ENCODE results near the gene NEUROG3. TPM values are rescaled to one million over a fixed set of nuclear protein-coding genes. Genes with fewer than 3 reads are reported as not detected.
A peak's percentile ranks its signal among the peaks of the same experiment; 100 is the strongest.

The NEUROG3 gene
- total RNA-seq (2021; fragmentation: NEBNext Ultra II Directional; extraction: Animal tissue kit (Norgen Biotek cat#: 25700)) (0.31 TPM in 1 of 2 replicates, not detected in the other), polyA plus RNA-seq (2011; rRNA removed) (0.45 and 0.55 TPM in 2 replicates), polyA minus RNA-seq (2011; rRNA and poly(A)+ RNA removed) (0.24 TPM in 1 of 2 replicates, not detected in the other)
- 0.19 TPM for polyA plus RNA-seq (2011; cell fraction: cytosol; rRNA removed)
- polyA plus RNA-seq (2011; cell fraction: nucleus; rRNA removed) = 0.26 TPM
- polyA plus RNA-seq (2012, experiment 1 of 2) = 0.21 to 0.25 TPM in 2 of 4 replicates, not detected in the others
- 0.38 TPM for polyA plus RNA-seq (2012, experiment 2 of 2)
- polyA plus RNA-seq (2013, experiment 1 of 2) = 0.10 TPM
- 0.26 TPM for polyA plus RNA-seq (2013, experiment 2 of 2)
- polyA minus RNA-seq (2011; cell fraction: cytosol; rRNA and poly(A)+ RNA removed) = not detected
- not detected for polyA minus RNA-seq (2011; cell fraction: nucleus; rRNA and poly(A)+ RNA removed)
- long read RNA-seq, experiment 1 = 0 reads
- long read RNA-seq, experiment 2 = 0 reads

- no peak within 1 kb of the TSS for H4K5ac ChIP-seq (ENCODE audit: insufficient read length, low read depth, low read length)
- ChIA-PET CTCF (ENCODE audit: partially characterized antibody) (interaction anchor here (0.6 to 47.4 kb wide), 9 partner anchors 11 to 552 kb away, joined by 3 to 578 read pairs (median 4); no protein-coding TSS in a partner anchor), POLR2A (ENCODE audit: partially characterized antibody) (interaction anchor here (1.0 to 1.3 kb wide), 2 partner anchors 57 to 62 kb away, joined by 3 to 6 read pairs; no protein-coding TSS in a partner anchor)
- no peaks in the 10 kb centered on the region for H3K36me3 ChIP-seq (ENCODE audit: control insufficient read depth in 2 of 4, insufficient read depth in 4 of 4, low read length in 3 of 4)
- DNase-seq (ENCODE audit: low read depth in 1 of 2, low spot score in 2 of 2) = peak in 1 of 2 experiments; percentile 79
- no peak within 1 kb of the TSS for H3K9ac ChIP-seq (replicated peaks in 1 of 4; ENCODE audit: extremely low read depth in 1 of 4, low read depth in 3 of 4, low read length in 3 of 4)
- no peak within 1 kb of the TSS for H2BK120ac ChIP-seq (replicated peaks; ENCODE audit: low read depth, low read length)
- no peak within 1 kb of the TSS for H3K27ac ChIP-seq (ENCODE audit: low read depth, low read length)
- H3K27me3 ChIP-seq (replicated peaks in 1 of 4; ENCODE audit: control insufficient read depth in 3 of 4, extremely low read depth in 1 of 4, insufficient read depth in 3 of 4, low read length in 3 of 4) = peaks cover 75 to 98% (median 98%) of the 10 kb centered on the region in 4 experiments
- peak within 1 kb of the TSS; percentile 47 for H4K91ac ChIP-seq (replicated peaks; ENCODE audit: insufficient read length, low read length)
- no peak within 1 kb of the TSS for H2BK15ac ChIP-seq (ENCODE audit: low read length)
- peak within 1 kb of the TSS; percentile 42; the same call in 1 of the 2 replicates for H2AK5ac ChIP-seq (ENCODE audit: low read depth, low read length)
- H2BK12ac ChIP-seq (ENCODE audit: low read depth, low read length) = peak within 1 kb of the TSS; percentile 96; the same call in 1 of the 2 replicates
- no peak within 1 kb of the TSS for H3K14ac ChIP-seq (ENCODE audit: insufficient read length)
- no peak within 1 kb of the TSS for H3K56ac ChIP-seq (replicated peaks; ENCODE audit: insufficient read length, low read depth, low read length)
- peak within 1 kb of the TSS; percentile 62 for H2BK20ac ChIP-seq (ENCODE audit: low read length)
- H4K8ac ChIP-seq (ENCODE audit: extremely low read depth, insufficient read depth, low read length) = no peak within 1 kb of the TSS; the same call in none of the 2 replicates
- 2% methylated on average over 50 of the region's 53 CpGs; no CpG with 5 or more reads in 1 of the 2 experiments for WGBS, 2 experiments (ENCODE audit: extremely low coverage in 1 of 2, insufficient coverage in 1 of 2, insufficient read length in 1 of 2, insufficient replicate concordance in 2 of 2, low coverage in 1 of 2, low lambda C conversion rate in 2 of 2, missing lambda C conversion rate in 1 of 2)
- no peaks in the 10 kb centered on the region for H3K9me3 ChIP-seq (ENCODE audit: insufficient read depth in 2 of 2, low read depth in 1 of 2, low read length in 1 of 2)
- H4K20me1 ChIP-seq (replicated peaks in 1 of 2; ENCODE audit: control insufficient read depth in 1 of 2, insufficient read depth in 2 of 2, low read length in 2 of 2) = peaks cover 1 to 6% of the 10 kb centered on the region in 2 experiments
- peak within 1 kb of the TSS; percentile 71; the same call in 1 of the 2 replicates for H2BK5ac ChIP-seq (ENCODE audit: low read depth, low read length)
- peak within 1 kb of the TSS; percentile 95 to 96 for H3K4me2 ChIP-seq (ENCODE audit: insufficient read depth in 1 of 2, low read depth in 2 of 2, low read length in 2 of 2)
- no peak for FAIRE-seq
- H3K18ac ChIP-seq (ENCODE audit: extremely low read depth, low read length) = peak within 1 kb of the TSS; percentile 66
- H2AFZ ChIP-seq (ENCODE audit: low read length) = peak within 1 kb of the TSS; percentile 12; the same call in 1 of the 2 replicates
- peak within 1 kb of the TSS; percentile 15 for H3K4ac ChIP-seq (replicated peaks; ENCODE audit: insufficient read length, low read depth, low read length)
- H3K23me2 ChIP-seq (ENCODE audit: low read depth, low read length) = peaks cover 34% of the 10 kb centered on the region; the same call in 1 of the 2 replicates
- H3K4me1 ChIP-seq (replicated peaks in 1 of 4; ENCODE audit: control insufficient read depth in 3 of 4, insufficient read depth in 4 of 4, low read length in 3 of 4) = peaks cover 24 to 80% (median 52%) of the 10 kb centered on the region in 4 experiments
- peak within 1 kb of the TSS; percentile 40 to 61 (median 46) for H3K4me3 ChIP-seq (ENCODE audit: extremely low read depth in 1 of 4, insufficient read depth in 2 of 4, low read depth in 3 of 4, low read length in 4 of 4)
- H3K23ac ChIP-seq (ENCODE audit: insufficient read length) = no peak within 1 kb of the TSS
- no peaks in the 10 kb centered on the region for H3K79me1 ChIP-seq (ENCODE audit: low read depth, low read length)
- no peaks in the 10 kb centered on the region for H3K79me2 ChIP-seq (ENCODE audit: control insufficient read depth in 1 of 2, insufficient read depth in 2 of 2, low read length in 2 of 2)
- TF ChIP-seq, protein P1, sequence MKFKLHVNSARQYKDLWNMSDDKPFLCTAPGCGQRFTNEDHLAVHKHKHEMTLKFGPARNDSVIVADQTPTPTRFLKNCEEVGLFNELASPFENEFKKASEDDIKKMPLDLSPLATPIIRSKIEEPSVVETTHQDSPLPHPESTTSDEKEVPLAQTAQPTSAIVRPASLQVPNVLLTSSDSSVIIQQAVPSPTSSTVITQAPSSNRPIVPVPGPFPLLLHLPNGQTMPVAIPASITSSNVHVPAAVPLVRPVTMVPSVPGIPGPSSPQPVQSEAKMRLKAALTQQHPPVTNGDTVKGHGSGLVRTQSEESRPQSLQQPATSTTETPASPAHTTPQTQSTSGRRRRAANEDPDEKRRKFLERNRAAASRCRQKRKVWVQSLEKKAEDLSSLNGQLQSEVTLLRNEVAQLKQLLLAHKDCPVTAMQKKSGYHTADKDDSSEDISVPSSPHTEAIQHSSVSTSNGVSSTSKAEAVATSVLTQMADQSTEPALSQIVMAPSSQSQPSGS (IDR thresholded peaks at IDR 0.05; ENCODE audit: low read length) = no peak
- TF ChIP-seq EZH2 (IDR thresholded peaks at IDR 0.05; ENCODE audit: low read depth, low read length, severe bottlenecking) (peak; percentile 59), POLR2AphosphoS5 (IDR thresholded peaks at IDR 0.05; ENCODE audit: low read depth, low read length) (no peak), SP4 (IDR thresholded peaks at IDR 0.05; ENCODE audit: low read length) (no peak), EGR1 (IDR thresholded peaks at IDR 0.05; ENCODE audit: borderline replicate concordance, low read depth, low read length) (peak; percentile 60; the same call in 1 of the 2 replicates), NANOG (IDR thresholded peaks at IDR 0.05; ENCODE audit: insufficient read depth, low read depth, low read length, poor library complexity, severe bottlenecking) (peak; percentile 81), SAP30 (IDR thresholded peaks at IDR 0.05; ENCODE audit: insufficient read depth, insufficient replicate concordance, low read length) (no peak)
Measured at GRCh38 chr10:69573056-69573806, at the start of gene NEUROG3. TSS of gene NEUROG3 (minus strand) at chr10:69573422. CDS start at chr10:69573043, 379 bp downstream.
